Measurements from ENCODE around the gene WNK2.

The WNK2 gene

GRCh38 chr9:93266521-93267001, 82.6 kb downstream of the WNK2 start:
- Histone ChIP-seq H3K27ac (ENCODE audit: insufficient read depth, low read length, poor library complexity, severe bottlenecking) (no peak overlapping the region), H3K4me3 (ENCODE audit: insufficient read depth, low read depth, low read length, poor library complexity, severe bottlenecking) (no peak overlapping the region), H3K36me3 (ENCODE audit: control insufficient read depth, insufficient read depth, low read length) (no peaks in the 10 kb centered on the region), H3K27me3 (replicated peaks; ENCODE audit: control insufficient read depth, insufficient read depth, low read length, poor library complexity, severe bottlenecking) (no peaks in the 10 kb centered on the region), H3K9me3 (ENCODE audit: control insufficient read depth, low read length) (no peaks in the 10 kb centered on the region), H3K4me1 (ENCODE audit: control insufficient read depth, insufficient read depth, low read length, poor library complexity, severe bottlenecking) (peaks cover 6% of the 10 kb centered on the region)
- DNase-seq, result no peak

GRCh38 chr9:93267091-93267541, 83.2 kb downstream of the WNK2 start:
- Histone ChIP-seq H3K4me3 (ENCODE audit: insufficient read depth, low read depth, low read length, poor library complexity, severe bottlenecking) (no peak overlapping the region), H3K27ac (ENCODE audit: insufficient read depth, low read length, poor library complexity, severe bottlenecking) (no peak overlapping the region), H3K4me1 (ENCODE audit: control insufficient read depth, insufficient read depth, low read length, poor library complexity, severe bottlenecking) (peaks cover 6% of the 10 kb centered on the region), H3K36me3 (ENCODE audit: control insufficient read depth, insufficient read depth, low read length) (no peaks in the 10 kb centered on the region), H3K9me3 (ENCODE audit: control insufficient read depth, low read length) (no peaks in the 10 kb centered on the region), H3K27me3 (replicated peaks; ENCODE audit: control insufficient read depth, insufficient read depth, low read length, poor library complexity, severe bottlenecking) (no peaks in the 10 kb centered on the region)
- no peak for DNase-seq

DNA sequence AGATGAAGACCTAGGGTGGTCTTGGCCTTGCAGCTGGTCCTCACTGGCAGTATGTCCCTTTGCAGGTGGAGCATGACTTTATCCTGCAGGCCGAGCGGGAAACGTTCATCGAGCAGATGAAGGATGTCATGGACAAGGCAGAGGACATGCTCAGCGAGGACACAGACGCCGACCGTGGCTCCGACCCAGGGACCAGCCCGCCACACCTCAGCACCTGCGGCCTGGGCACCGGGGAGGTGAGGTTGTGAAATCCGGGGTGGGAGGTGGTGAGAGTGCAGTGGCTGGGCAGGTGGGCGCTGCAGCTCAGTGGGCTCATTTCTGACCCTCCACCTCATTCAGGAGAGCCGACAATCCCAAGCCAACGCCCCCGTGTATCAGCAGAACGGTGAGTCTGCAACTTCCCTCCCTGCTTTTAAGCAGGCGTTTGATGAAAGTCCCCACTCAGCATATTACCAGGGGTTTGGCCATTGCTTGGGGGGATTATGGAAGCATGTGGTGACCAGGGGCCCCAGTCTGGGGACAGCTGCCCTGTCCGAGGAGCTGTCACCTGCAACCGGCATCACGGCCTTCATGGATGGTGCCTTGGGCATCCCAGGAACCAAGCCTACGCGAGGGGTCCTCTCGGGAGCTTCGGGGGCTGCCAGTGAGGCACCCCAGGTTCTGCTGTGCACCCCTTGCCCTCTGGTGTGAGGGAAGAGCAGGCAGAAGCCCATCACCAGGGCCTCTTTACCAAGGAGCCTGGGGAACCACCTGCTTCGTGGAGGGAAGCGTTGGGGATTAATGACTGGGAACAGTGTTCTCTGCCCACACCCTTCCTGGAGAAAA, 84.0 kb downstream of the WNK2 start:
- no peaks in the 10 kb centered on the region for H3K9me3 ChIP-seq (ENCODE audit: control insufficient read depth, low read length)
- H3K4me3 ChIP-seq (ENCODE audit: insufficient read depth, low read depth, low read length, poor library complexity, severe bottlenecking), result no peak overlapping the region
- DNase-seq, result no peak
- H3K4me1 ChIP-seq (ENCODE audit: control insufficient read depth, insufficient read depth, low read length, poor library complexity, severe bottlenecking), result peaks cover 6% of the 10 kb centered on the region
- no peak overlapping the region for H3K27ac ChIP-seq (ENCODE audit: insufficient read depth, low read length, poor library complexity, severe bottlenecking)
- H3K36me3 ChIP-seq (ENCODE audit: control insufficient read depth, insufficient read depth, low read length), result no peaks in the 10 kb centered on the region
- no peaks in the 10 kb centered on the region for H3K27me3 ChIP-seq (replicated peaks; ENCODE audit: control insufficient read depth, insufficient read depth, low read length, poor library complexity, severe bottlenecking)

DNA sequence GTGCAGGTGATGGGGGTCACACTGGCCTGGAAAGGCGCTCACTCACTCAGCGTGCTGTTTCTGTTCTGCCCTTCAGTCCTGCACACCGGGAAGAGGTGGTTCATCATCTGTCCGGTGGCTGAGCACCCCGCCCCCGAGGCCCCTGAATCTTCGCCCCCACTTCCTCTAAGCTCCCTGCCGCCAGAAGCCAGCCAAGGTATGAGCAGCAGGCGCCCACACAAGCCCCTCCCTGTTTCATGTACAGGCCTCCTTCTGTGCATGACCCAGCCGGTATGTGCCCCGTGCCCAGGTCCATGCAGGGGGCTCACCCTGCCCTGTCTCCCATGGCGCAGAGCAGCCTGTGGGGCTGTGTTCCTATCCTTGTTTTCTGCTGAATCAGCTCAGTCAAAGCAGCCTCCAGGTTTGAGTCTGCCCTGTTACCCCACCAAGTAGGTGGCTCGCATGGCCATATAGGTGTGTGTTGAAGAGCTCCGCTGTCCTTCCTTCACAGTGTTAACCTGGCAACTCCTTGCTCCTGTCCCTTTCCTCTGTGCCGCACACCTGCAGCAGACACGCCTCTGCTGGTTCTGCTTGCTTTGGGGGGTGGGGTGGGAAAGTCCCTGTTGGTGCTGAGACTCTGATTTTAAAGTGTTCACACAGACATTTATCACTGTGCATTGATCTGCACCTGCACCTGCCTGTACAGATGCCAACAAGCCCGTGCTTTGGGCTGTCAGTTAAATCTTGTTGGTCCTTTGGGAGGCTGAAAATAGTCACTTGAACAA, 84.8 kb downstream of the WNK2 start:
- H3K27me3 ChIP-seq (replicated peaks; ENCODE audit: control insufficient read depth, insufficient read depth, low read length, poor library complexity, severe bottlenecking), result no peaks in the 10 kb centered on the region
- no peak for DNase-seq
- H3K4me1 ChIP-seq (ENCODE audit: control insufficient read depth, insufficient read depth, low read length, poor library complexity, severe bottlenecking), result peaks cover 6% of the 10 kb centered on the region
- no peak overlapping the region for H3K4me3 ChIP-seq (ENCODE audit: insufficient read depth, low read depth, low read length, poor library complexity, severe bottlenecking)
- H3K9me3 ChIP-seq (ENCODE audit: control insufficient read depth, low read length), result no peaks in the 10 kb centered on the region
- no peaks in the 10 kb centered on the region for H3K36me3 ChIP-seq (ENCODE audit: control insufficient read depth, insufficient read depth, low read length)
- no peak overlapping the region for H3K27ac ChIP-seq (ENCODE audit: insufficient read depth, low read length, poor library complexity, severe bottlenecking)

DNA sequence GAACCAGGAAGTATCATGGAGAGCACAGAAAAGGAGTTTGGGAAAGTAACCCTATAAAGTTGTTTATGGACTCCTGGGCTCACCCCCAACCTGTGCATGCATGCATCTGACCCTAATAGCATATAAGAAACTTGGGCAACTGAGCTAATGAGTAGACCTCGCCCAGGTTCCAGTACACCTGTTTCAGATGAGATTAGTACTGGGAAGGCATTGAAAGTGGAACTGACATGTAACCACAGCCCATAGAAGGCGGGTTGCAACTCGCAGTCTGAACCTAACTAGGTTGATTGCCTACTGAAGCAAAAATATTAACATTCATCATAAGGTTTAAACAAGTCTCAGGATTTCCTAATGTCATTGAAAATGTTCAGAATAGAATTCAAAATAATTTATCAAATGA, 87.0 kb downstream of the WNK2 start:
- DNase-seq, result no peak
- H3K27me3 ChIP-seq (replicated peaks; ENCODE audit: control insufficient read depth, insufficient read depth, low read length, poor library complexity, severe bottlenecking), result no peaks in the 10 kb centered on the region

DNA sequence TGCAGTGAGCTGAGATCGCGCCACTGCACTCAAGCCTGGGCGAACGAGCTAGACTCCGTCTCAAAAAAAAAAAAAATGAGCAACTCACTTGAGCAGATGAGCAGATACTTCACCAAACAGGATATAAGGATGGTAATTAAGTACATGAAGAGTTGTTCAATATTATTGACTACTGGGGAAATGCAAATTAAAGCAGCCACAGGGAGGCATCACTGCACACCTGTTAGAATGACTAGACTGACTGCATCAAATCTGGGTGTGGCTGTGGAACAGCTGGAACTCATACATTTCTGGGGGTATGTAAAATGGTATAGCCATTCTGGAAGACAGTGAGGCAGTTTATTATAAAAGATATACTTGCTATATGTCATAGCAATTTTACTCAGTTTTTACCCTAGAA, 93.0 kb downstream of the WNK2 start:
- H3K4me1 ChIP-seq (ENCODE audit: control insufficient read depth, insufficient read depth, low read length, poor library complexity, severe bottlenecking), result no peaks in the 10 kb centered on the region
- H3K27ac ChIP-seq (ENCODE audit: insufficient read depth, low read length, poor library complexity, severe bottlenecking), result no peak overlapping the region
- H3K27me3 ChIP-seq (replicated peaks; ENCODE audit: control insufficient read depth, insufficient read depth, low read length, poor library complexity, severe bottlenecking), result no peaks in the 10 kb centered on the region
- DNase-seq, result no peak
- no peaks in the 10 kb centered on the region for H3K36me3 ChIP-seq (ENCODE audit: control insufficient read depth, insufficient read depth, low read length)
- no peak overlapping the region for H3K4me3 ChIP-seq (ENCODE audit: insufficient read depth, low read depth, low read length, poor library complexity, severe bottlenecking)
- H3K9me3 ChIP-seq (ENCODE audit: control insufficient read depth, low read length), result no peaks in the 10 kb centered on the region

More for the DNA sequence above, 87.0 kb downstream of the WNK2 start:
- Histone ChIP-seq H3K4me1 (ENCODE audit: control insufficient read depth, insufficient read depth, low read length, poor library complexity, severe bottlenecking) (peaks cover 6% of the 10 kb centered on the region), H3K36me3 (ENCODE audit: control insufficient read depth, insufficient read depth, low read length) (no peaks in the 10 kb centered on the region), H3K4me3 (ENCODE audit: insufficient read depth, low read depth, low read length, poor library complexity, severe bottlenecking) (no peak overlapping the region), H3K27ac (ENCODE audit: insufficient read depth, low read length, poor library complexity, severe bottlenecking) (no peak overlapping the region), H3K9me3 (ENCODE audit: control insufficient read depth, low read length) (no peaks in the 10 kb centered on the region)

- DNase-seq, result no peak
- Histone ChIP-seq H3K27me3 (replicated peaks; ENCODE audit: control insufficient read depth, insufficient read depth, low read length, poor library complexity, severe bottlenecking) (peaks cover 3% of the 10 kb centered on the region), H3K4me1 (ENCODE audit: control insufficient read depth, insufficient read depth, low read length, poor library complexity, severe bottlenecking) (no peaks in the 10 kb centered on the region), H3K36me3 (ENCODE audit: control insufficient read depth, insufficient read depth, low read length) (no peaks in the 10 kb centered on the region), H3K27ac (ENCODE audit: insufficient read depth, low read length, poor library complexity, severe bottlenecking) (no peak overlapping the region), H3K9me3 (ENCODE audit: control insufficient read depth, low read length) (no peaks in the 10 kb centered on the region), H3K4me3 (ENCODE audit: insufficient read depth, low read depth, low read length, poor library complexity, severe bottlenecking) (no peak overlapping the region)
These were observed 94.2 kb downstream of the WNK2 start for GRCh38 chr9:93278144-93278543.

GRCh38 chr9:93280661-93281259, 96.8 kb downstream of the WNK2 start:
- Histone ChIP-seq H3K4me3 (ENCODE audit: insufficient read depth, low read depth, low read length, poor library complexity, severe bottlenecking) (no peak overlapping the region), H3K36me3 (ENCODE audit: control insufficient read depth, insufficient read depth, low read length) (no peaks in the 10 kb centered on the region), H3K4me1 (ENCODE audit: control insufficient read depth, insufficient read depth, low read length, poor library complexity, severe bottlenecking) (no peaks in the 10 kb centered on the region), H3K9me3 (ENCODE audit: control insufficient read depth, low read length) (no peaks in the 10 kb centered on the region), H3K27me3 (replicated peaks; ENCODE audit: control insufficient read depth, insufficient read depth, low read length, poor library complexity, severe bottlenecking) (peaks cover 3% of the 10 kb centered on the region), H3K27ac (ENCODE audit: insufficient read depth, low read length, poor library complexity, severe bottlenecking) (no peak overlapping the region)
- DNase-seq, result no peak

- DNase-seq, result no peak
- Histone ChIP-seq H3K4me1 (ENCODE audit: control insufficient read depth, insufficient read depth, low read length, poor library complexity, severe bottlenecking) (no peaks in the 10 kb centered on the region), H3K27ac (ENCODE audit: insufficient read depth, low read length, poor library complexity, severe bottlenecking) (no peak overlapping the region), H3K9me3 (ENCODE audit: control insufficient read depth, low read length) (no peaks in the 10 kb centered on the region), H3K36me3 (ENCODE audit: control insufficient read depth, insufficient read depth, low read length) (no peaks in the 10 kb centered on the region), H3K27me3 (replicated peaks; ENCODE audit: control insufficient read depth, insufficient read depth, low read length, poor library complexity, severe bottlenecking) (peaks cover 3% of the 10 kb centered on the region), H3K4me3 (ENCODE audit: insufficient read depth, low read depth, low read length, poor library complexity, severe bottlenecking) (no peak overlapping the region)
These were observed 102.6 kb downstream of the WNK2 start for GRCh38 chr9:93286252-93287188.

Data from effector memory CD4-positive, alpha-beta T cell (primary cell).